Activated CD4-positive, CD25-positive, alpha-beta regulatory T cell treated with anti-CD3 and anti-CD28 coated beads, Interleukin-2, amount 50 U/mL, for 24 hours (primary cell): Measurements from ENCODE around the gene NOBOX.
A peak's percentile ranks its signal among the peaks of the same experiment; 100 is the strongest.
"Not testable (repeated sequence)": the region's sequence is repeated elsewhere in the genome, so short reads cannot be mapped to it uniquely, and the experiment has no call there.

ENCODE experiments used
- ATAC-seq, 2 donors: fragments of 150-1000 bp; cut with Tn5 transposase; one replicate each; pipeline ENCODE4 v1.10.0; 2021; ENCODE audit warnings: mild to moderate bottlenecking in 1 of 2, moderate library complexity in 1 of 2

The NOBOX gene

GRCh38 chr7:144391014-144391413, 12.5 kb downstream of the NOBOX start:
- ATAC-seq = no peak

- no peak for ATAC-seq
Observed at GRCh38 chr7:144390481-144390880, 13.0 kb downstream of the NOBOX start.

GRCh38 chr7:144388950-144389349, 14.5 kb downstream of the NOBOX start:
- no peak for ATAC-seq

GRCh38 chr7:144386741-144387140, 16.8 kb downstream of the NOBOX start:
- ATAC-seq = no peak

GRCh38 chr7:144384555-144385245, 18.8 kb downstream of the NOBOX start:
- ATAC-seq = peak; percentile 71 to 78

- peak; percentile 54 to 55 for ATAC-seq
Observed at GRCh38 chr7:144384071-144384470, 19.4 kb downstream of the NOBOX start.

GRCh38 chr7:144379776-144380384, 23.6 kb downstream of the NOBOX start:
- ATAC-seq = no peak

- no peak for ATAC-seq
Observed at GRCh38 chr7:144378651-144379050, 24.8 kb downstream of the NOBOX start.

- ATAC-seq = not testable (repeated sequence)
Observed at GRCh38 chr7:144369221-144369620, 34.3 kb downstream of the NOBOX start.

- not testable (repeated sequence) for ATAC-seq
Observed at GRCh38 chr7:144367250-144367649, 36.2 kb downstream of the NOBOX start.

- not testable (repeated sequence) for ATAC-seq
Observed at GRCh38 chr7:144365523-144365922, 38.0 kb downstream of the NOBOX start.

- peak in 1 of 2 donors; percentile 18 for ATAC-seq
Observed at GRCh38 chr7:144362061-144362460, 41.4 kb downstream of the NOBOX start.

GRCh38 chr7:144356860-144357259, 46.6 kb downstream of the NOBOX start:
- ATAC-seq = peak in 1 of 2 donors; percentile 24

- not testable (repeated sequence) for ATAC-seq
Observed at GRCh38 chr7:144356185-144356584, 47.3 kb downstream of the NOBOX start.

- ATAC-seq = peak; percentile 75 to 79
Observed at GRCh38 chr7:144355176-144355822, 48.2 kb downstream of the NOBOX start, which contains the start of gene ARHGEF5. ARHGEF5 (plus strand) TSS chr7:144355402; CDS start chr7:144362670, 7,268 bp downstream.

GRCh38 chr7:144351667-144352066, 51.8 kb downstream of the NOBOX start:
- not testable (repeated sequence) for ATAC-seq

- ATAC-seq = peak; percentile 75 to 78
Observed at GRCh38 chr7:144348625-144349024, 54.9 kb downstream of the NOBOX start.
